Sigmoid colon (tissue), 4 donors: ENCODE data around the gene SPDYE16.
"Not testable (repeated sequence)": the region's sequence is repeated elsewhere in the genome, so short reads cannot be mapped to it uniquely, and the experiment has no call there.

Experiments
- CTCF ChIP-seq, 4 experiments: fragments of 450-650 bp in 3 of 4; fragments of 200-600 bp in 1 of 4; IDR thresholded peaks; one replicate each; pipeline ENCODE4 v1.5.1; 2016 to 2019; ENCODE audit warnings: antibody characterized with exemption in 4 of 4, mild to moderate bottlenecking in 3 of 4, moderate library complexity in 2 of 4
- POLR2A ChIP-seq, 2 donors: fragments of 450-650 bp; IDR thresholded peaks; one replicate each; pipeline ENCODE4 v1.6.1; 2016; ENCODE audit warnings: antibody characterized with exemption in 2 of 2, mild to moderate bottlenecking in 2 of 2, moderate library complexity in 2 of 2
- POLR2AphosphoS5 ChIP-seq, 4 donors: sonication (generic); formaldehyde crosslinking; IDR thresholded peaks; one replicate each; pipeline ENCODE4 v1.6.1; 2017; ENCODE audit warnings: antibody characterized with exemption in 4 of 4

DNA sequence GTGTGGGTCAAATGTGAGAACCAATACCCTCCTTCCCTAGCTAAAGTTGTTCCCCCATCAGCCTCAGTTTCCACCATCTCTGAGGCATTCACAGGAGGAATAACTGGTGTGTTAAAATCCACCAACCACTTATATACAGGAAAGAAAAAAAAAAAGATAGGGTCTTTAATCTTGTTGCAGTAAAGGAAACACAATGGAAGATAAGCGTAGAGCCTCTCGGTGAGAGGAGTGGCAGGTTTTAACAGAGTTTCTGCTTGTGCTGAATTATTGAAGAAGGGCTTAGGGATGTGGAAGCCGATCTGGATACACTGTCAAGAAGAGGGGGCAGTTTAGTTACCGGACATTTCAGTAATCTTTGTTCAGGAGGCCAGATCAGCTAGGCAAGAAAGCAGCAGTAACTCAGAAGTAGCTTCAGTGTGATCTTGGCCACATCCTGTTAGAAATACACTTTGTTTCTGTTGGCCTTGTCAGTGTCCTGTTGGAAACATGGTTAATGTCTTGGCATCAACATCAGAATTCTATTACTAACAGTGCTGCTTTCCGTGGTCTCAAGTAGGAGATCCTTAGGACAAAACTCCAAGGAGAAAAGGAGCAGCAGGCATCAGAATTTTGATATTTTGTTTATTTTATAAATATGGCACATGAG, 40.7 kb upstream of the SPDYE16 start:
- not testable (repeated sequence) for TF ChIP-seq POLR2A, CTCF (IDR thresholded peaks at IDR 0.05)
- peak; percentile 75 to 89 (median 83) for TF ChIP-seq POLR2AphosphoS5 (IDR thresholded peaks at IDR 0.05)
